Psoas muscle (tissue), 8 donors: ENCODE data around the gene GADD45GIP1. TPM values are rescaled to one million over a fixed set of nuclear protein-coding genes. Genes with fewer than 3 reads are reported as not detected.

ENCODE experiments used
- ATAC-seq, 4 donors: fragments of 200-7000 bp; cut with Tn5 transposase; one replicate each; pipeline ENCODE4 v1.9.1; 2020; ENCODE audit warnings: moderate library complexity in 3 of 4, mild to moderate bottlenecking in 2 of 4
- DNase-seq, 2 donors: peaks; one replicate each; pipeline ENCODE4 v3.0.0-alpha.2; 2020
- H3K27ac ChIP-seq: fragments of 200-600 bp; one replicate; pipeline ENCODE4 v1.8.0; 2022
- H3K27me3 ChIP-seq, 3 donors: fragments of 200-600 bp in 1 of 3; one replicate each; pipeline versions ENCODE4 v1.6.1 to v1.8.0; 2013 to 2022; ENCODE audit warnings: low read length in 2 of 3, mild to moderate bottlenecking in 2 of 3, moderate library complexity in 1 of 3; ENCODE audit not compliant: insufficient read depth in 3 of 3
- H3K36me3 ChIP-seq, 2 donors: fragments of 200-600 bp in 1 of 2; one replicate each; pipeline versions ENCODE4 v1.6.1 to v1.8.0; 2013 to 2022; ENCODE audit warnings: low read depth in 1 of 2, mild to moderate bottlenecking in 1 of 2, moderate library complexity in 1 of 2; ENCODE audit not compliant: insufficient read depth in 1 of 2
- H3K4me1 ChIP-seq: fragments of 200-600 bp; one replicate; pipeline ENCODE4 v1.8.0; 2022
- H3K4me3 ChIP-seq: fragments of 200-600 bp; one replicate; pipeline ENCODE4 v1.8.0; 2022; ENCODE audit warnings: mild to moderate bottlenecking
- H3K9me3 ChIP-seq: fragments of 200-600 bp; one replicate; pipeline ENCODE4 v1.8.0; 2022
- CTCF ChIP-seq: fragments of 200-600 bp; IDR thresholded peaks from one replicate; pipeline ENCODE4 v1.8.0; 2022; ENCODE audit warnings: antibody characterized with exemption
- WGBS, 3 donors: extraction: QIAGEN DNeasy Blood & Tissue Kit; methylation state at CpG; one replicate each; pipeline versions ENCODE4 v1.1.6 to v1.1.7; 2013; 5-methylcytosine and 5-hydroxymethylcytosine counted together
- intact Hi-C, 2 donors: fragments of 100-400 bp; cut with DNase I; formaldehyde crosslinking; loops; one replicate each; pipeline versions ENCODE4 v1.11.0 to v1.14.2; 2022
- polyA plus RNA-seq, 3 donors: library from polyadenylated mRNA; stranded (reverse); fragments of 200-250 nt; gene quantifications; one replicate each; pipeline ENCODE4 v1.2.3, GENCODE V29; 2013
- total RNA-seq, 4 donors: library from RNA; stranded (reverse); fragmentation: NEBNext Ultra II Directional in 2 of 4; extraction: Animal tissue kit (Norgen Biotek cat#: 25700) in 2 of 4; gene quantifications; one replicate each; pipeline versions ENCODE4 v1.2.1 to v1.2.4, GENCODE V29; 2021 to 2023
- donor health status: healthy with polysubstance abuse.
- donor health status: DM: no; HTN: no; CAD: no; lungs with moderate emphysema.
- donor health status: Bipolar disorder and iron deficiency.
- donor health status: healthy.
- donor health status: DM: yes; HTN: yes; CAD: no.
- donor health status: DM: no; HTN: no; CAD: no.
- donor health status: DM: no; HTN: no; CAD: no.
- donor health status: DM: yes; HTN: yes; CAD: no.

The GADD45GIP1 gene
- total and polyA plus RNA-seq, 7 donors = 22.4 to 119 (median 35.6) TPM

- peaks cover 72% of the 10 kb centered on the region for H3K4me1 ChIP-seq
- no peaks in the 10 kb centered on the region for H3K27me3 ChIP-seq
- H3K27ac ChIP-seq = peak overlapping the region; percentile 98
- H3K4me3 ChIP-seq = peak overlapping the region; percentile 22
- ATAC-seq (peak; percentile 16 to 39 (median 26)), DNase-seq (peak; percentile 48 to 77)
- no peak for TF ChIP-seq CTCF
- 40 to 52% (median 49%) methylated on average over 16 of the region's 16 CpGs for WGBS, 3 donors
- H3K36me3 ChIP-seq = peaks cover 20 to 75% of the 10 kb centered on the region in 2 donors
- intact Hi-C loops = no loop called here
- H3K9me3 ChIP-seq = no peaks in the 10 kb centered on the region
Measured at GRCh38 chr19:12949363-12950283, 7.4 kb downstream of the GADD45GIP1 start.

GRCh38 chr19:12948612-12949362 is 8.2 kb downstream of the GADD45GIP1 start:
- Histone ChIP-seq H3K27me3 (no peaks in the 10 kb centered on the region), H3K27ac (peak overlapping the region; percentile 98), H3K4me3 (peak overlapping the region; percentile 22), H3K36me3 (peaks cover 16 to 75% of the 10 kb centered on the region in 2 donors), H3K9me3 (no peaks in the 10 kb centered on the region), H3K4me1 (peaks cover 64% of the 10 kb centered on the region)
- TF ChIP-seq CTCF = no peak
- 85 to 90% (median 86%) methylated on average over 30 of the region's 30 CpGs for WGBS, 3 donors
- ATAC-seq = no peak
- intact Hi-C loops = no loop called here
- no peak for DNase-seq

- Histone ChIP-seq H3K4me1 (peaks cover 57% of the 10 kb centered on the region), H3K27me3 (no peaks in the 10 kb centered on the region), H3K4me3 (peak overlapping the region; percentile 90), H3K9me3 (no peaks in the 10 kb centered on the region), H3K36me3 (peaks cover 16 to 76% of the 10 kb centered on the region in 2 donors), H3K27ac (peak overlapping the region; percentile 98)
- ATAC-seq (no peak), DNase-seq (no peak)
- WGBS, 3 donors = 75 to 84% (median 79%) methylated on average over 27 to 28 of the region's 28 CpGs
- intact Hi-C loops = no loop called here
- TF ChIP-seq CTCF = no peak
Measured at GRCh38 chr19:12947702-12948611, 9.1 kb downstream of the GADD45GIP1 start.

GRCh38 chr19:12946731-12947496 is 10.1 kb downstream of the GADD45GIP1 start:
- Histone ChIP-seq H3K4me3 (peak overlapping the region; percentile 90), H3K36me3 (peaks cover 12 to 76% of the 10 kb centered on the region in 2 donors), H3K27ac (peak overlapping the region; percentile 98), H3K4me1 (peaks cover 47% of the 10 kb centered on the region), H3K27me3 (no peaks in the 10 kb centered on the region), H3K9me3 (no peaks in the 10 kb centered on the region)
- no peak for DNase-seq
- intact Hi-C loops = no loop called here
- WGBS, 3 donors = 45 to 51% (median 47%) methylated on average over 14 of the region's 14 CpGs
- no peak for TF ChIP-seq CTCF
- no peak for ATAC-seq
